ENCODE results near the gene MRPL11.

- no peak for TF ChIP-seq ZNF605 (CRISPR knock-in tag; IDR thresholded peaks at IDR 0.05)
- TF ChIP-seq CREM (IDR thresholded peaks at IDR 0.05): no peak
- TF ChIP-seq CREM (CRISPR knock-in tag; IDR thresholded peaks at IDR 0.05): no peak
- TF ChIP-seq NR2F2 (IDR thresholded peaks at IDR 0.05; ENCODE audit: borderline replicate concordance, low read depth): no peak
- TF ChIP-seq, protein P1, sequence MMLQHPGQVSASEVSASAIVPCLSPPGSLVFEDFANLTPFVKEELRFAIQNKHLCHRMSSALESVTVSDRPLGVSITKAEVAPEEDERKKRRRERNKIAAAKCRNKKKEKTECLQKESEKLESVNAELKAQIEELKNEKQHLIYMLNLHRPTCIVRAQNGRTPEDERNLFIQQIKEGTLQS (CRISPR knock-in tag; IDR thresholded peaks at IDR 0.05): no peak
- 0 out of 2 replicates have a peak, but pooled peaks have one; percentile 10 for TF ChIP-seq RAD21 (CRISPR knock-in tag; IDR thresholded peaks at IDR 0.05)
- no peak for TF ChIP-seq ZNF589 (CRISPR knock-in tag; conservative IDR thresholded peaks at IDR 0.05)
- TF ChIP-seq, protein P2, sequence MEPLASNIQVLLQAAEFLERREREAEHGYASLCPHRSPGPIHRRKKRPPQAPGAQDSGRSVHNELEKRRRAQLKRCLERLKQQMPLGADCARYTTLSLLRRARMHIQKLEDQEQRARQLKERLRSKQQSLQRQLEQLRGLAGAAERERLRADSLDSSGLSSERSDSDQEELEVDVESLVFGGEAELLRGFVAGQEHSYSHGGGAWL (CRISPR knock-in tag; IDR thresholded peaks at IDR 0.05): no peak
- no peak for TF ChIP-seq FOSL1 (CRISPR knock-in tag; IDR thresholded peaks at IDR 0.05; ENCODE audit: borderline replicate concordance)
- no peak for TF ChIP-seq ELF1 (CRISPR knock-in tag; IDR thresholded peaks at IDR 0.05)
Observed at GRCh38 chr11:66467034-66467659, 28.5 kb upstream of the MRPL11 start.

Data from HepG2 (cell line).